Mesendoderm (in vitro differentiated cells): ENCODE data around the gene ADAMTS13.

ENCODE experiments used
- DNase-seq: peaks from one replicate; pipeline ENCODE4 v3.0.0; 2013
- H2AK5ac ChIP-seq: 2 replicates; pipeline ENCODE4 v1.6.1; 2013; ENCODE audit warnings: low read length, inconsistent platforms
- H2BK120ac ChIP-seq: 2 replicates; pipeline ENCODE4 v1.6.1; 2013; ENCODE audit warnings: low read depth, mild to moderate bottlenecking, low read length, moderate library complexity, mixed read lengths
- H2BK15ac ChIP-seq: replicated peaks from 2 replicates; pipeline ENCODE4 v1.6.1; 2013; ENCODE audit warnings: low read depth, mild to moderate bottlenecking, moderate library complexity
- H2BK5ac ChIP-seq: 2 replicates; pipeline ENCODE4 v1.6.1; 2013; ENCODE audit warnings: low read length, inconsistent platforms
- H3K18ac ChIP-seq: 2 replicates; pipeline ENCODE4 v1.6.1; 2013; ENCODE audit warnings: mild to moderate bottlenecking, low read length, mixed read lengths
- H3K23ac ChIP-seq: one replicate; pipeline ENCODE4 v1.6.1; 2013; ENCODE audit warnings: low read length
- H3K27ac ChIP-seq: 2 replicates; pipeline ENCODE4 v1.5.1; 2013; ENCODE audit warnings: low read depth, mild to moderate bottlenecking, inconsistent platforms, low read length, moderate library complexity
- H3K27me3 ChIP-seq: 2 replicates; pipeline ENCODE4 v1.6.1; 2013; ENCODE audit warnings: low read length, control low read depth, mild to moderate bottlenecking, inconsistent platforms; ENCODE audit not compliant: insufficient read depth, poor library complexity
- H3K36me3 ChIP-seq: 2 replicates; pipeline ENCODE4 v1.6.1; 2013; ENCODE audit warnings: low read length, inconsistent platforms; ENCODE audit not compliant: control insufficient read depth, insufficient read depth
- H3K4ac ChIP-seq: one replicate; pipeline ENCODE4 v1.6.1; 2013; ENCODE audit warnings: low read depth, mild to moderate bottlenecking, low read length, moderate library complexity
- H3K4me1 ChIP-seq: 2 replicates; pipeline ENCODE4 v1.6.1; 2013; ENCODE audit warnings: low read depth, low read length, inconsistent platforms; ENCODE audit not compliant: control insufficient read depth
- H3K4me2 ChIP-seq: 2 replicates; pipeline ENCODE4 v1.6.1; 2013; ENCODE audit warnings: low read length
- H3K4me3 ChIP-seq: 2 replicates; pipeline ENCODE4 v1.5.1; 2013; ENCODE audit warnings: mild to moderate bottlenecking, low read length
- H3K56ac ChIP-seq: one replicate; pipeline ENCODE4 v1.6.1; 2013; ENCODE audit warnings: low read length
- H3K79me1 ChIP-seq: 2 replicates; pipeline ENCODE4 v1.6.1; 2013; ENCODE audit warnings: low read length, inconsistent platforms
- H3K79me2 ChIP-seq: 2 replicates; pipeline ENCODE4 v1.6.1; 2013; ENCODE audit warnings: mild to moderate bottlenecking, low read length; ENCODE audit not compliant: control insufficient read depth, insufficient read depth
- H3K9ac ChIP-seq: 2 replicates; pipeline ENCODE4 v1.6.1; 2013; ENCODE audit warnings: low read length, inconsistent platforms
- H4K5ac ChIP-seq: one replicate; pipeline ENCODE4 v1.6.1; 2013; ENCODE audit warnings: low read length
- H4K8ac ChIP-seq: one replicate; pipeline ENCODE4 v1.6.1; 2013; ENCODE audit warnings: low read depth, mild to moderate bottlenecking, control low read depth, low read length, moderate library complexity
- WGBS: extraction: QIAGEN DNeasy Blood & Tissue Kit; methylation state at CpG from one replicate; pipeline ENCODE4 v1.1.7; 2013; ENCODE audit warnings: low lambda C conversion rate, missing lambda C conversion rate; ENCODE audit not compliant: insufficient coverage; ENCODE audit errors: extremely low coverage; 5-methylcytosine and 5-hydroxymethylcytosine counted together

ADAMTS13 gene

GRCh38 chr9:133415170-133415569 is 7.0 kb upstream of the ADAMTS13 start:
- Histone ChIP-seq H4K8ac (no peak overlapping the region), H2AK5ac (no peak overlapping the region), H2BK5ac (no peak overlapping the region), H3K79me1 (peaks cover 12% of the 10 kb centered on the region), H3K36me3 (peaks cover 4% of the 10 kb centered on the region), H3K27me3 (no peaks in the 10 kb centered on the region), H3K4ac (no peak overlapping the region), H2BK120ac (no peak overlapping the region), H3K56ac (no peak overlapping the region), H3K18ac (no peak overlapping the region), H3K79me2 (peaks cover 19% of the 10 kb centered on the region), H3K9ac (no peak overlapping the region), H2BK15ac (no peak overlapping the region), H4K5ac (no peak overlapping the region), H3K4me1 (no peaks in the 10 kb centered on the region), H3K4me3 (no peak overlapping the region), H3K4me2 (no peak overlapping the region), H3K27ac (no peak overlapping the region), H3K23ac (no peak overlapping the region)
- WGBS, result no CpG with 5 or more reads among the region's 1 CpG
- no peak for DNase-seq

- no peaks in the 10 kb centered on the region for H3K4me1 ChIP-seq
- peak within 1 kb of the TSS; percentile 87 for H3K4me2 ChIP-seq
- peak within 1 kb of the TSS; percentile 92 for H3K27ac ChIP-seq
- H2BK120ac ChIP-seq, result no peak within 1 kb of the TSS
- peak within 1 kb of the TSS; percentile 6 for H3K23ac ChIP-seq
- no peak within 1 kb of the TSS for H2AK5ac ChIP-seq
- H2BK15ac ChIP-seq, result no peak within 1 kb of the TSS
- H3K4ac ChIP-seq, result no peak within 1 kb of the TSS
- H4K8ac ChIP-seq, result no peak within 1 kb of the TSS
- peaks cover 12% of the 10 kb centered on the region for H3K79me1 ChIP-seq
- H4K5ac ChIP-seq, result peak within 1 kb of the TSS; percentile 12
- peak within 1 kb of the TSS; percentile 91 for H3K4me3 ChIP-seq
- DNase-seq, result peak; percentile 98
- H3K36me3 ChIP-seq, result peaks cover 3% of the 10 kb centered on the region
- H3K56ac ChIP-seq, result peak within 1 kb of the TSS; percentile 94
- H3K9ac ChIP-seq, result peak within 1 kb of the TSS; percentile 89
- H2BK5ac ChIP-seq, result peak within 1 kb of the TSS; percentile 31
- no peaks in the 10 kb centered on the region for H3K27me3 ChIP-seq
- peak within 1 kb of the TSS; percentile 21 for H3K18ac ChIP-seq
- no CpG with 5 or more reads among the region's 75 CpGs for WGBS
- H3K79me2 ChIP-seq, result peaks cover 19% of the 10 kb centered on the region
These were observed 4.4 kb upstream of the ADAMTS13 start, which contains the start of gene REXO4 for GRCh38 chr9:133417541-133418461. REXO4 (minus strand) TSS chr9:133418010; CDS start chr9:133417844, 166 bp downstream.

- Histone ChIP-seq H4K5ac (no peak overlapping the region), H3K56ac (no peak overlapping the region), H3K27ac (no peak overlapping the region), H3K4ac (no peak overlapping the region), H2BK120ac (no peak overlapping the region), H2AK5ac (no peak overlapping the region), H3K4me1 (no peaks in the 10 kb centered on the region), H3K36me3 (peaks cover 1% of the 10 kb centered on the region), H2BK15ac (no peak overlapping the region), H3K79me2 (peaks cover 19% of the 10 kb centered on the region), H3K18ac (no peak overlapping the region), H4K8ac (no peak overlapping the region), H3K4me2 (no peak overlapping the region), H3K79me1 (peaks cover 11% of the 10 kb centered on the region), H3K27me3 (no peaks in the 10 kb centered on the region), H3K4me3 (no peak overlapping the region), H2BK5ac (no peak overlapping the region), H3K9ac (no peak overlapping the region), H3K23ac (no peak overlapping the region)
- no peak for DNase-seq
- WGBS, result no CpG with 5 or more reads among the region's 13 CpGs
These were observed 3.2 kb upstream of the ADAMTS13 start for GRCh38 chr9:133419005-133419404.

- Histone ChIP-seq H3K18ac (no peak overlapping the region), H2BK5ac (no peak overlapping the region), H3K79me1 (peaks cover 8% of the 10 kb centered on the region), H3K4me1 (no peaks in the 10 kb centered on the region), H3K27ac (no peak overlapping the region), H3K23ac (no peak overlapping the region), H3K56ac (no peak overlapping the region), H3K4me2 (no peak overlapping the region), H2BK120ac (no peak overlapping the region), H2BK15ac (no peak overlapping the region), H3K4ac (no peak overlapping the region), H3K79me2 (peaks cover 18% of the 10 kb centered on the region), H3K9ac (no peak overlapping the region), H3K27me3 (no peaks in the 10 kb centered on the region), H3K36me3 (no peaks in the 10 kb centered on the region), H4K5ac (no peak overlapping the region), H4K8ac (no peak overlapping the region), H3K4me3 (no peak overlapping the region), H2AK5ac (no peak overlapping the region)
- no CpG with 5 or more reads among the region's 5 CpGs for WGBS
- DNase-seq, result peak; percentile 45
These were observed 1.8 kb upstream of the ADAMTS13 start for GRCh38 chr9:133420392-133420827.

GRCh38 chr9:133423216-133423615 is 1.0 kb downstream of the ADAMTS13 start:
- Histone ChIP-seq H3K4me2 (no peak overlapping the region), H2BK120ac (no peak overlapping the region), H2BK15ac (no peak overlapping the region), H2BK5ac (no peak overlapping the region), H3K18ac (no peak overlapping the region), H3K79me1 (no peaks in the 10 kb centered on the region), H3K79me2 (no peaks in the 10 kb centered on the region), H2AK5ac (no peak overlapping the region), H4K5ac (no peak overlapping the region), H3K9ac (no peak overlapping the region), H3K4ac (no peak overlapping the region), H3K4me1 (peaks cover 2% of the 10 kb centered on the region), H3K23ac (no peak overlapping the region), H3K36me3 (no peaks in the 10 kb centered on the region), H3K4me3 (no peak overlapping the region), H3K27ac (no peak overlapping the region), H3K27me3 (no peaks in the 10 kb centered on the region), H4K8ac (no peak overlapping the region), H3K56ac (no peak overlapping the region)
- no peak for DNase-seq
- WGBS, result no CpG with 5 or more reads among the region's 3 CpGs
